Spleen (tissue), 11 donors: ENCODE data around the gene PARP11. TPM values are rescaled to one million over a fixed set of nuclear protein-coding genes. Genes with fewer than 3 reads are reported as not detected.

Experiments used
- DNase-seq: peaks from one replicate; pipeline ENCODE4 v3.0.0-alpha.2; 2020
- H3K27ac ChIP-seq, 8 donors: fragments of 200-600 bp; sonication (generic) in 7 of 8; 1 replicate in 4 of 8; 2 replicates in 4 of 8; pipeline versions ENCODE4 v1.5.0 to v1.8.0; 2016 to 2021; ENCODE audit warnings: inconsistent platforms in 4 of 8, mild to moderate bottlenecking in 4 of 8, moderate library complexity in 1 of 8
- H3K27me3 ChIP-seq, 7 donors: fragments of 200-600 bp; sonication (generic) in 6 of 7; replicated peaks in 1 of 7; 1 replicate in 4 of 7; 2 replicates in 3 of 7; pipeline versions ENCODE4 v1.5.0 to v1.8.0; 2016 to 2021; ENCODE audit warnings: inconsistent platforms in 3 of 7, mild to moderate bottlenecking in 1 of 7
- H3K36me3 ChIP-seq, 6 donors: fragments of 200-600 bp; sonication (generic) in 5 of 6; 1 replicate in 4 of 6; 2 replicates in 2 of 6; pipeline versions ENCODE4 v1.5.0 to v1.8.0; 2016 to 2021; ENCODE audit warnings: inconsistent platforms in 2 of 6
- H3K4me1 ChIP-seq, 6 donors: fragments of 200-600 bp; sonication (generic) in 5 of 6; 1 replicate in 3 of 6; 2 replicates in 3 of 6; pipeline versions ENCODE4 v1.5.0 to v1.8.0; 2016 to 2021; ENCODE audit warnings: inconsistent platforms in 3 of 6
- H3K4me3 ChIP-seq, 8 donors: fragments of 200-600 bp; sonication (generic) in 7 of 8; 1 replicate in 4 of 8; 2 replicates in 4 of 8; pipeline versions ENCODE4 v1.5.0 to v1.8.0; 2016 to 2021; ENCODE audit warnings: inconsistent platforms in 4 of 8, mild to moderate bottlenecking in 4 of 8, moderate library complexity in 2 of 8
- H3K9me3 ChIP-seq, 8 donors: fragments of 200-600 bp; sonication (generic) in 7 of 8; 1 replicate in 4 of 8; 2 replicates in 4 of 8; pipeline versions ENCODE4 v1.5.0 to v1.8.0; 2016 to 2021; ENCODE audit warnings: inconsistent platforms in 4 of 8
- POLR2A ChIP-seq, 3 donors: fragments of 450-650 bp; IDR thresholded peaks; one replicate each; pipeline ENCODE4 v1.5.1; 2017; ENCODE audit warnings: antibody characterized with exemption in 3 of 3, mild to moderate bottlenecking in 1 of 3
- POLR2AphosphoS5 ChIP-seq, 3 donors: sonication (generic); formaldehyde crosslinking; IDR thresholded peaks; one replicate each; pipeline ENCODE4 v1.5.1; 2017; ENCODE audit warnings: antibody characterized with exemption in 3 of 3
- WGBS, 5 donors: extraction: QIAGEN DNeasy Blood & Tissue Kit in 3 of 5; methylation state at CpG; one replicate each; pipeline versions ENCODE4 v1.1.5 to v1.1.7; 2013 to 2018; 5-methylcytosine and 5-hydroxymethylcytosine counted together
- intact Hi-C: fragments of 100-400 bp; cut with DNase I; formaldehyde crosslinking; loops from one replicate; pipeline ENCODE4 v1.15.0; 2023; ENCODE audit warnings: low total_unique reads
- polyA plus RNA-seq, 3 donors: library from polyadenylated mRNA; stranded (reverse); fragments of 200-250 nt; gene quantifications; one replicate each; pipeline ENCODE4 v1.2.1, GENCODE V29; 2013
- total RNA-seq, 7 donors: library from RNA; depleted of rRNA in 3 of 7; stranded (reverse); fragments of >200 nt in 3 of 7; fragmentation: NEBNext Ultra II Directional in 4 of 7; extraction: Animal tissue kit (Norgen Biotek cat#: 25700) in 4 of 7; gene quantifications; one replicate each; pipeline versions ENCODE4 v1.1.0 to v1.2.1, GENCODE V29; 2016 to 2021
- TF ChIP-seq, protein P1 (sequence below), 11 experiments: fragments of 200-600 bp in 7 of 11; fragments of 450-650 bp in 4 of 11; sonication (generic) in 4 of 11; IDR thresholded peaks in 8 of 11; conservative IDR thresholded peaks in 3 of 11; 1 replicate in 7 of 11; 2 replicates in 4 of 11; pipeline versions ENCODE4 v1.4.0 to v1.8.0; 2016 to 2021; ENCODE audit warnings: antibody characterized with exemption in 11 of 11, inconsistent platforms in 4 of 11, mild to moderate bottlenecking in 1 of 11
- donor health status: healthy with polysubstance abuse.
- donor health status: DM: no; HTN: no; CAD: no; lungs with moderate emphysema.
- donor health status: DM: no; HTN: no; CAD: no.
- donor health status: Bipolar disorder and iron deficiency.
- donor health status: healthy.
- donor health status: DM: no; HTN: no; CAD: no.
- donor health status: DM: yes; HTN: yes; CAD: no.

Gene PARP11
- total and polyA plus RNA-seq, 10 donors = 3.7 to 25.2 (median 17.8) TPM

DNA sequence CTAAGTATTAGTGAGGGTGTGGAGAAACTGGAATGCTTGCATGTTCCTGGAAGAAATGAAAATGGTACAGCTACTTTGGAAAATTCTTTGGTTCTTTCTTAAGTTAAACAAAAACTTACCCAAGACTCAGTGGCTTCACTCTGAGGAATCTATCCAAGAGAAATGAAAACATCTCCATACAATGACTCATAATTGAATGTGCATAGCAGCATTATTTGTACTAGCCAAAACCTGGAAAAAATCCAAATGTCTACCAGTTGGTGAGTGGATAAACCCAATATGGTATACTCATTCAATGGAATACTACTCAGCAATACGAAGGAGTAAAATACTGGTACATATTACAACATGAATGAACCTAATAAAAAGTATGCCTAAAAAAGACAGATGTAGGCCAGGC is 102.3 kb downstream of the PARP11 start:
- Histone ChIP-seq H3K36me3 (no peaks in the 10 kb centered on the region), H3K27me3 (no peaks in the 10 kb centered on the region), H3K4me3 (no peak overlapping the region), H3K4me1 (no peaks in the 10 kb centered on the region), H3K9me3 (no peaks in the 10 kb centered on the region), H3K27ac (no peak overlapping the region)
- 95 to 100% (median 98%) methylated on average over 1 of the region's 1 CpG for WGBS, 5 donors
- intact Hi-C loops = loop anchor here (10.0 kb wide), 1 partner anchor 466 kb away; no protein-coding TSS in a partner anchor
- TF ChIP-seq POLR2A (IDR thresholded peaks at IDR 0.05) (no peak), POLR2AphosphoS5 (IDR thresholded peaks at IDR 0.05) (no peak)
- TF ChIP-seq, protein P1, sequence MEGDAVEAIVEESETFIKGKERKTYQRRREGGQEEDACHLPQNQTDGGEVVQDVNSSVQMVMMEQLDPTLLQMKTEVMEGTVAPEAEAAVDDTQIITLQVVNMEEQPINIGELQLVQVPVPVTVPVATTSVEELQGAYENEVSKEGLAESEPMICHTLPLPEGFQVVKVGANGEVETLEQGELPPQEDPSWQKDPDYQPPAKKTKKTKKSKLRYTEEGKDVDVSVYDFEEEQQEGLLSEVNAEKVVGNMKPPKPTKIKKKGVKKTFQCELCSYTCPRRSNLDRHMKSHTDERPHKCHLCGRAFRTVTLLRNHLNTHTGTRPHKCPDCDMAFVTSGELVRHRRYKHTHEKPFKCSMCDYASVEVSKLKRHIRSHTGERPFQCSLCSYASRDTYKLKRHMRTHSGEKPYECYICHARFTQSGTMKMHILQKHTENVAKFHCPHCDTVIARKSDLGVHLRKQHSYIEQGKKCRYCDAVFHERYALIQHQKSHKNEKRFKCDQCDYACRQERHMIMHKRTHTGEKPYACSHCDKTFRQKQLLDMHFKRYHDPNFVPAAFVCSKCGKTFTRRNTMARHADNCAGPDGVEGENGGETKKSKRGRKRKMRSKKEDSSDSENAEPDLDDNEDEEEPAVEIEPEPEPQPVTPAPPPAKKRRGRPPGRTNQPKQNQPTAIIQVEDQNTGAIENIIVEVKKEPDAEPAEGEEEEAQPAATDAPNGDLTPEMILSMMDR (IDR thresholded peaks at IDR 0.05 in 8 of 11, conservative IDR thresholded peaks at IDR 0.05 in 3 of 11) = no peak
- DNase-seq = no peak

DNA sequence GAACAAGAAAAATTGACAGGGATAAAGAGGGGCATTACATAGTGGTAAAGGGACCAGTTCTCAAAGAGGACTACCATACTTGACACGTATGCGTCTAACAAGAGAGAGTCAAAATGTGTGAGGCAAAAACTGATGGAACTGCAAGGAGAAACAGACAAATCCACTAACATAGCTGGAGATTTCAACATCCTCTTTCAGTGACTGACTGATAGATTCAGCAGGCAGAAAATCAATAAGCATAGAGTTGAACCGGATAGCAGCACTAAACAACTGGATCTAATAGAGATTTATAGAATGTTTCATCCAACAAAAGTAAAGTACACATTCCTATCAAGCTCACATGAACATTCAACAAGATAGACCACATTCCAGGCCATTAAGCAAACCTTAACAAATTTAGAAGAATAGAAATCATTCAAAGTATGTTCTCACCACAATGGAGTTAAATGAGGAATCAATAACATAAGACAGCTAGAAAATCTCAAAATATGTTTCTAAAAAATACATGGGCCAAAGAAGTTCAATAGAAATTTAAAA is 104.2 kb downstream of the PARP11 start:
- WGBS, 5 donors = 89 to 97% (median 95%) methylated on average over 3 of the region's 3 CpGs
- Histone ChIP-seq H3K36me3 (no peaks in the 10 kb centered on the region), H3K4me1 (no peaks in the 10 kb centered on the region), H3K27ac (no peak overlapping the region), H3K9me3 (no peaks in the 10 kb centered on the region), H3K4me3 (no peak overlapping the region), H3K27me3 (no peaks in the 10 kb centered on the region)
- intact Hi-C loops = no loop called here
- TF ChIP-seq POLR2AphosphoS5 (IDR thresholded peaks at IDR 0.05) (no peak), POLR2A (IDR thresholded peaks at IDR 0.05) (no peak)
- TF ChIP-seq, protein P1 (IDR thresholded peaks at IDR 0.05 in 8 of 11, conservative IDR thresholded peaks at IDR 0.05 in 3 of 11) = no peak
- no peak for DNase-seq

DNA sequence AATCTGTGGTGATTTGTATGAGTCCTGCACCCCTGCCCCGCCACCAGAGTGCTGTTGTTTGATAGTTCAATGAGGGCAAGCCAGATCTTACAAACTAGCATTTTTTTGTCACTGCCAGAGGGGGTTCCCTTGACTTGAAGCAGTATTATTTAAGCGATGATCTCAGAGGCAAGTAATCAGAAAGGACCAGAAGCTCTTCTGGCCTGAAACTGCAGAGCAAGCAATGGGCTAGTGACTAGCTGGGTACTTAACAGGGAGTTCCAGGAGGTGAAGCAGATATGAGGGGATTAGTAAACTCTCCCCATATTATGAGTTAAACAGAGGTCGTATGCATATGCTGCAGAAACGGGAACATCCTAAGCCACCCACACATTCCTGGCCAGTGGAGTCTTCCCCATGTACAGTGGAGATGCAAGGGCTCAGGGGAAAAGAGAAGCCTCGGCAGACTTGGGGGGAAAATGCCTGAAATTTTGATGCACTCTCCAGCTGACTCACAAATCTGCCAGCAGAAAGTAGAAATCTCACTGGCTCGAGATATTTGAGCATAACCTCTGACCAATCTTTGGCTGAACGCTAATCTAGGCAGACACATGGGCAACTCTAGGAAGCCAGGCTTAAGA is 112.0 kb downstream of the PARP11 start:
- H3K27me3 ChIP-seq = no peaks in the 10 kb centered on the region
- H3K4me3 ChIP-seq = no peak overlapping the region
- no peak for TF ChIP-seq POLR2AphosphoS5 (IDR thresholded peaks at IDR 0.05)
- no peak for TF ChIP-seq POLR2A (IDR thresholded peaks at IDR 0.05)
- TF ChIP-seq, protein P1 (IDR thresholded peaks at IDR 0.05 in 8 of 11, conservative IDR thresholded peaks at IDR 0.05 in 3 of 11) = no peak
- no peaks in the 10 kb centered on the region for H3K36me3 ChIP-seq
- intact Hi-C loops = no loop called here
- DNase-seq = no peak
- H3K4me1 ChIP-seq = no peaks in the 10 kb centered on the region
- H3K27ac ChIP-seq = no peak overlapping the region
- no peaks in the 10 kb centered on the region for H3K9me3 ChIP-seq
- 65 to 78% (median 73%) methylated on average over 6 to 7 of the region's 7 CpGs for WGBS, 5 donors

DNA sequence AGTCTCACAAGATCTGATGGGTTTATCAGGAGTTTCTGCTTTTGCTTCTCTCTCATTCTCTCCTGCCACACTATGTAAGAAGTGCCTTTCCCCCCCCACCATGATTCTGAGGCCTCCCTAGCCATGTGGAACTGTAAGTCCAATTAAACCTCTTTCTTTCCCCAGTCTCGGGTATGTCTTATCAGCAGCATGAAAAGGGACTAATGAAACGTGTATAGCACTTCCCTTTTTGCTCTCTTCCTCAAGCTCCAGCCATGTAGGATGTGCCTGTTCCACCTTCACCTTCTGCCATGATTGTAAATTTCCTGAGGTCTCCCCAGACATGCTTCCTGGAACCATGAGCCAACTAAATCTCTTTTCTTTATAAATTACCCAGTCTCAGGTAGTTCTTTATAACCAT is 113.3 kb downstream of the PARP11 start:
- no peaks in the 10 kb centered on the region for H3K9me3 ChIP-seq
- DNase-seq = no peak
- no peak overlapping the region for H3K27ac ChIP-seq
- H3K4me3 ChIP-seq = no peak overlapping the region
- H3K4me1 ChIP-seq = peaks cover 0 to 2% (median 0%) of the 10 kb centered on the region in 6 donors
- H3K36me3 ChIP-seq = no peaks in the 10 kb centered on the region
- TF ChIP-seq POLR2A (IDR thresholded peaks at IDR 0.05) (no peak), POLR2AphosphoS5 (IDR thresholded peaks at IDR 0.05) (no peak)
- TF ChIP-seq, protein P1 (IDR thresholded peaks at IDR 0.05 in 8 of 11, conservative IDR thresholded peaks at IDR 0.05 in 3 of 11) = no peak
- 35 to 47% (median 40%) methylated on average over 2 of the region's 2 CpGs for WGBS, 5 donors
- intact Hi-C loops = no loop called here
- H3K27me3 ChIP-seq = no peaks in the 10 kb centered on the region
